HCT116 (cell line): Measurements from ENCODE around the gene MYH11. TPM values are rescaled to one million over a fixed set of nuclear protein-coding genes. Genes with fewer than 3 reads are reported as not detected.

ENCODE experiments used
- ATAC-seq: fragments of 200-7000 bp; cut with Tn5 transposase; 2 replicates; pipeline ENCODE4 v1.9.1; 2020; ENCODE audit warnings: mild to moderate bottlenecking, moderate library complexity
- BruUV-seq: library from RNA; stranded (reverse); fragments of 400-500 nt; replicated peaks from 2 replicates; lab custom pipeline; 2021; lab: Mats Ljungman, UMichigan
- CTCF ChIA-PET: fragments of 300-600 bp; sonication (Branson Sonifier 250); formaldehyde crosslinking; loops from one replicate; lab custom pipeline; 2021; ENCODE audit warnings: antibody characterized with exemption; lab: Charles Lee
- POLR2A ChIA-PET: fragments of 300-600, 350-600 bp; sonication (Branson Sonifier 250); formaldehyde crosslinking; loops from one replicate; lab custom pipeline; 2021; ENCODE audit warnings: antibody characterized with exemption; lab: Charles Lee
- RAD21 ChIA-PET, 2 experiments: fragments of 300-600 bp; sonication (Branson Sonifier 250); formaldehyde crosslinking; loops; one replicate each; lab custom pipeline; 2023; ENCODE audit warnings: low total read pairs in 2 of 2; ENCODE audit not compliant: uncharacterized antibody in 2 of 2, unreplicated experiment in 2 of 2, low non-redundant PET in 1 of 2; lab: Charles Lee
- DNase-seq: peaks from one replicate; pipeline ENCODE4 v3.0.0-alpha.2; 2010; ENCODE audit warnings: low read depth, low spot score
- H2AFZ ChIP-seq: fragments of 200-600 bp; shearing (Covaris generic), sonication (generic); 2 replicates; pipeline ENCODE4 v1.6.1; 2017; ENCODE audit warnings: low read depth, mixed run types, mixed read lengths, antibody characterized with exemption, low read length; ENCODE audit not compliant: poor library complexity, severe bottlenecking
- H3K27ac ChIP-seq: 2 replicates; pipeline ENCODE4 v1.5.1; 2012; ENCODE audit warnings: low read depth, low read length
- H3K27me3 ChIP-seq: fragments of 200-600 bp; sonication (generic); 2 replicates; pipeline ENCODE4 v1.6.1; 2016; ENCODE audit warnings: mixed run types, low read length, mixed read lengths; ENCODE audit not compliant: insufficient read depth
- H3K36me3 ChIP-seq, 2 experiments: fragments of 200-500 bp in 1 of 2; fragments of 200-600 bp in 1 of 2; sonication (Bioruptor generic) in 1 of 2; sonication (generic) in 1 of 2; 2 replicates each; pipeline versions ENCODE4 v1.5.1 to v1.6.1; 2014 to 2016; ENCODE audit warnings: low read length in 2 of 2, inconsistent platforms in 1 of 2, mixed read lengths in 1 of 2, mixed run types in 1 of 2; ENCODE audit not compliant: insufficient read depth in 2 of 2, control insufficient read depth in 1 of 2
- H3K4me1 ChIP-seq, 2 experiments: fragments of 200-600 bp in 1 of 2; sonication (generic) in 1 of 2; 2 replicates each; pipeline versions ENCODE4 v1.5.1 to v1.6.1; 2012 to 2017; ENCODE audit warnings: low read length in 2 of 2, inconsistent platforms in 1 of 2, mild to moderate bottlenecking in 1 of 2, mixed read lengths in 1 of 2, mixed run types in 1 of 2, moderate library complexity in 1 of 2; ENCODE audit not compliant: insufficient read depth in 2 of 2, control insufficient read depth in 1 of 2
- H3K4me2 ChIP-seq: fragments of 200-600 bp; sonication (generic); 2 replicates; pipeline ENCODE4 v1.6.1; 2017; ENCODE audit warnings: mixed run types, low read length, mixed read lengths
- H3K4me3 ChIP-seq, 2 experiments: fragments of 200-600 bp in 1 of 2; sonication (generic) in 1 of 2; replicated peaks in 1 of 2; 2 replicates each; pipeline ENCODE4 v1.5.1; 2011 to 2016; ENCODE audit warnings: low read length in 2 of 2, control low read depth in 1 of 2, low read depth in 1 of 2, mild to moderate bottlenecking in 1 of 2, mixed read lengths in 1 of 2, mixed run types in 1 of 2
- H3K79me2 ChIP-seq: fragments of 200-600 bp; sonication (generic); 2 replicates; pipeline ENCODE4 v1.6.1; 2017; ENCODE audit warnings: mild to moderate bottlenecking, mixed run types, low read length, moderate library complexity, mixed read lengths; ENCODE audit not compliant: insufficient read depth
- H3K9ac ChIP-seq: fragments of 200-600 bp; sonication (generic); 2 replicates; pipeline ENCODE4 v1.6.1; 2016; ENCODE audit warnings: low read length, mixed read lengths
- H3K9me2 ChIP-seq: fragments of 200-600 bp; sonication (generic), shearing (Covaris generic); 2 replicates; pipeline ENCODE4 v1.6.1; 2017; ENCODE audit warnings: mixed run types, mild to moderate bottlenecking, moderate library complexity; ENCODE audit not compliant: insufficient read depth
- H3K9me3 ChIP-seq, 2 experiments: fragments of 200-500 bp in 1 of 2; fragments of 200-600 bp in 1 of 2; sonication (Bioruptor generic) in 1 of 2; sonication (generic) in 1 of 2; 2 replicates each; pipeline ENCODE4 v1.6.1; 2014 to 2017; ENCODE audit warnings: low read length in 2 of 2, mixed read lengths in 2 of 2, inconsistent platforms in 1 of 2, low read depth in 1 of 2, mild to moderate bottlenecking in 1 of 2, mixed run types in 1 of 2, moderate library complexity in 1 of 2; ENCODE audit not compliant: control insufficient read depth in 1 of 2, insufficient read depth in 1 of 2
- H4K20me1 ChIP-seq: fragments of 200-600 bp; sonication (generic), shearing (Covaris generic); 2 replicates; pipeline ENCODE4 v1.6.1; 2017; ENCODE audit warnings: mixed run types, mild to moderate bottlenecking, moderate library complexity; ENCODE audit not compliant: insufficient read depth
- CBX3 ChIP-seq: IDR thresholded peaks from 2 replicates; pipeline ENCODE4 v1.6.1; 2012; ENCODE audit warnings: low read depth
- CEBPB ChIP-seq: IDR thresholded peaks from 2 replicates; pipeline ENCODE4 v1.6.1; 2012; ENCODE audit warnings: low read depth
- CTCF ChIP-seq, 3 experiments: fragments of 200-600 bp in 1 of 3; sonication (generic) in 1 of 3; IDR thresholded peaks in 2 of 3; conservative IDR thresholded peaks in 1 of 3; 2 replicates each; pipeline ENCODE4 v1.5.1; 2012 to 2017; ENCODE audit warnings: low read depth in 2 of 3, low read length in 2 of 3, antibody characterized with exemption in 1 of 3, borderline replicate concordance in 1 of 3, control low read depth in 1 of 3, mild to moderate bottlenecking in 1 of 3, mixed read lengths in 1 of 3, mixed run types in 1 of 3, moderate library complexity in 1 of 3; ENCODE audit not compliant: insufficient read depth in 1 of 3
- EGR1 ChIP-seq: IDR thresholded peaks from 2 replicates; pipeline ENCODE4 v1.6.1; 2012; ENCODE audit warnings: low read depth
- ELF1 ChIP-seq: IDR thresholded peaks from 2 replicates; pipeline ENCODE4 v1.6.1; 2012; ENCODE audit warnings: low read depth, borderline replicate concordance
- EZH2 ChIP-seq: fragments of 200-600 bp; sonication (generic); IDR thresholded peaks from 2 replicates; pipeline ENCODE4 v1.6.1; 2017; ENCODE audit warnings: antibody characterized with exemption, mixed run types
- EZH2phosphoT487 ChIP-seq: fragments of 200-600 bp; IDR thresholded peaks from 2 replicates; pipeline ENCODE4 v1.6.1; 2018; ENCODE audit warnings: antibody characterized with exemption, borderline replicate concordance
- FOSL1 ChIP-seq: IDR thresholded peaks from 2 replicates; pipeline ENCODE4 v1.6.1; 2012; ENCODE audit warnings: low read depth
- POLR2A ChIP-seq: IDR thresholded peaks from 2 replicates; pipeline ENCODE4 v1.7.0; 2011; ENCODE audit warnings: borderline replicate concordance; ENCODE audit not compliant: insufficient read depth, insufficient read length; ENCODE audit errors: extremely low read depth
- RAD21 ChIP-seq: IDR thresholded peaks from 2 replicates; pipeline ENCODE4 v1.6.1; 2012; ENCODE audit warnings: low read depth, mild to moderate bottlenecking
- YY1 ChIP-seq: IDR thresholded peaks from 2 replicates; pipeline ENCODE4 v1.6.1; 2011; ENCODE audit warnings: low read length, low read depth, moderate library complexity, mild to moderate bottlenecking; ENCODE audit not compliant: insufficient replicate concordance; ENCODE audit errors: extremely low read depth
- intact Hi-C: fragments of 100-400 bp; cut with micrococcal nuclease; formaldehyde crosslinking; loops from 2 replicates; pipeline ENCODE4 v1.10.0; 2022
- total RNA-seq: library from RNA; stranded (reverse); gene quantifications from one replicate; pipeline ENCODE4 v1.2.1, GENCODE V29; 2021; ENCODE audit not compliant: unreplicated experiment
- TF ChIP-seq, protein P1 (sequence below): IDR thresholded peaks from 2 replicates; pipeline ENCODE4 v1.6.1; 2011; ENCODE audit warnings: mild to moderate bottlenecking, low read length, moderate library complexity; ENCODE audit not compliant: insufficient replicate concordance; ENCODE audit errors: extremely low read depth

Gene MYH11
- total RNA-seq, 1 experiment from 2014 or later: 0.61 TPM

DNA sequence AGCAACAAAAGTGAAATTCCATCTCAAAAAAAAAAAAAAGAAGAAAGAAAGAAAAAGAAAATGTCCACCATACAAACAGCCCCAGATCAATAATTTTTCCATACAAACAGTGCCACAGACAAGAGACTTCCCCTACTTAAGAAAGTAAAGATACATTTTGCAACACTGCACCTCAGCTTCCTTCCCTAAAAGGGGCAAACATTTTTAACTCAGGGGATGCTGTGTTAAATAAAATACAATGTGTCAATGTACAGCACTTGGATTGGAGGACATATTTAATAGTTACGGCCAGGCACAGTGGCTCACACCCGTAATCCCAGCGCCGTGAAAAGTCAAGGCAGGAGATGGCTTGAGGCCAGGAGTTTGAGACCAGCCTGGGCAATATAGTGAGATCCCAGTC is 22.3 kb downstream of the MYH11 start:
- Histone ChIP-seq H3K36me3 (no peaks in the 10 kb centered on the region), H3K4me1 (no peaks in the 10 kb centered on the region), H3K27ac (no peak overlapping the region), H3K27me3 (no peaks in the 10 kb centered on the region), H3K9me2 (no peaks in the 10 kb centered on the region), H3K9me3 (no peaks in the 10 kb centered on the region), H3K79me2 (no peaks in the 10 kb centered on the region), H3K9ac (no peak overlapping the region), H4K20me1 (no peaks in the 10 kb centered on the region), H2AFZ (no peak overlapping the region), H3K4me3 (no peak overlapping the region), H3K4me2 (no peak overlapping the region)
- POLR2A ChIA-PET: no interaction called here
- intact Hi-C loops: no loop called here
- RAD21 ChIA-PET: no interaction called here
- BruUV-seq: no TSS peak
- TF ChIP-seq EZH2phosphoT487 (no peak), CTCF (IDR thresholded peaks at IDR 0.05 in 2 of 3, conservative IDR thresholded peaks at IDR 0.05 in 1 of 3; ENCODE audit: borderline replicate concordance in 1 of 3, insufficient read depth in 1 of 3, low read depth in 2 of 3, low read length in 2 of 3) (no peak), YY1 (no peak), RAD21 (no peak), CBX3 (no peak), FOSL1 (no peak), CEBPB (no peak), EGR1 (no peak), POLR2A (no peak), ELF1 (no peak), EZH2 (no peak)
- TF ChIP-seq, protein P1, sequence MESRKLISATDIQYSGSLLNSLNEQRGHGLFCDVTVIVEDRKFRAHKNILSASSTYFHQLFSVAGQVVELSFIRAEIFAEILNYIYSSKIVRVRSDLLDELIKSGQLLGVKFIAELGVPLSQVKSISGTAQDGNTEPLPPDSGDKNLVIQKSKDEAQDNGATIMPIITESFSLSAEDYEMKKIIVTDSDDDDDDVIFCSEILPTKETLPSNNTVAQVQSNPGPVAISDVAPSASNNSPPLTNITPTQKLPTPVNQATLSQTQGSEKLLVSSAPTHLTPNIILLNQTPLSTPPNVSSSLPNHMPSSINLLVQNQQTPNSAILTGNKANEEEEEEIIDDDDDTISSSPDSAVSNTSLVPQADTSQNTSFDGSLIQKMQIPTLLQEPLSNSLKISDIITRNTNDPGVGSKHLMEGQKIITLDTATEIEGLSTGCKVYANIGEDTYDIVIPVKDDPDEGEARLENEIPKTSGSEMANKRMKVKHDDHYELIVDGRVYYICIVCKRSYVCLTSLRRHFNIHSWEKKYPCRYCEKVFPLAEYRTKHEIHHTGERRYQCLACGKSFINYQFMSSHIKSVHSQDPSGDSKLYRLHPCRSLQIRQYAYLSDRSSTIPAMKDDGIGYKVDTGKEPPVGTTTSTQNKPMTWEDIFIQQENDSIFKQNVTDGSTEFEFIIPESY: no peak
- ATAC-seq (no peak), DNase-seq (no peak)
- CTCF ChIA-PET: no interaction called here
